DOHH2 (cell line): ENCODE results near the gene NSG2.

ENCODE experiments used
- CTCF ChIP-seq: fragments of 200-600 bp; sonication (generic); IDR thresholded peaks from one replicate; pipeline ENCODE4 v1.5.1; 2014; ENCODE audit warnings: antibody characterized with exemption, mild to moderate bottlenecking, low read depth, low read length; ENCODE audit not compliant: poor library complexity, severe bottlenecking
- EZH2phosphoT487 ChIP-seq: fragments of 200-600 bp; sonication (generic); IDR thresholded peaks from 2 replicates; pipeline ENCODE4 v1.6.1; 2017; ENCODE audit warnings: borderline replicate concordance, mild to moderate bottlenecking, antibody characterized with exemption, low read length, moderate library complexity, mixed read lengths

GRCh38 chr5:174140452-174141020 lies 95.0 kb downstream of the NSG2 start:
- no peak for TF ChIP-seq CTCF
- no peak for TF ChIP-seq EZH2phosphoT487
